HEK293 (cell line): ENCODE measurements around the gene CLTCL1.

Source experiments
- CTCF ChIA-PET: fragments of 350-600 bp; formaldehyde crosslinking; extraction: SDS; loops from one replicate; lab custom pipeline; 2021; ENCODE audit warnings: antibody characterized with exemption; lab: Yijun Ruan, JAX
- POLR2A ChIA-PET: fragments of 300-600 bp; formaldehyde crosslinking; extraction: SDS; loops from one replicate; lab custom pipeline; 2020; ENCODE audit warnings: antibody characterized with exemption, inconsistent platforms; lab: Yijun Ruan, JAX
- H3K27ac ChIP-seq: fragments of 200-500 bp; sonication (Bioruptor generic); 2 replicates; pipeline ENCODE4 v1.5.1; 2014; ENCODE audit warnings: low read depth, low read length, control low read depth, inconsistent platforms; ENCODE audit errors: extremely low read depth
- H3K36me3 ChIP-seq, 2 experiments: fragments of 200-500 bp in 1 of 2; sonication (Bioruptor generic) in 1 of 2; 1 replicate in 1 of 2; 2 replicates in 1 of 2; pipeline ENCODE4 v1.5.1; 2014 to 2017; ENCODE audit warnings: inconsistent platforms in 2 of 2, low read length in 2 of 2; ENCODE audit not compliant: control insufficient read depth in 2 of 2, insufficient read depth in 1 of 2
- H3K4me1 ChIP-seq: fragments of 200-500 bp; sonication (Bioruptor generic); 2 replicates; pipeline ENCODE4 v1.5.1; 2014; ENCODE audit warnings: mild to moderate bottlenecking, low read length, inconsistent platforms; ENCODE audit not compliant: control insufficient read depth, insufficient read depth
- H3K4me3 ChIP-seq: 2 replicates; pipeline ENCODE4 v1.5.1; 2011; ENCODE audit warnings: low read depth, mild to moderate bottlenecking, control low read depth, low read length, moderate library complexity
- H3K9me3 ChIP-seq: fragments of 200-500 bp; sonication (Bioruptor generic); 2 replicates; pipeline ENCODE4 v1.5.1; 2014; ENCODE audit warnings: low read depth, low read length, inconsistent platforms; ENCODE audit not compliant: control insufficient read depth, insufficient read depth
- BCL11A ChIP-seq: fragments of 450-650 bp; formaldehyde crosslinking; IDR thresholded peaks from 2 replicates; pipeline ENCODE4 v1.5.1; 2016; ENCODE audit warnings: low read depth, missing biosample characterization, missing genetic modification characterization
- FEZF1 ChIP-seq: fragments of 450-650 bp; formaldehyde crosslinking; IDR thresholded peaks from 2 replicates; pipeline ENCODE4 v1.5.1; 2016; ENCODE audit warnings: missing biosample characterization, missing genetic modification characterization
- HIC1 ChIP-seq: fragments of 450-650 bp; formaldehyde crosslinking; IDR thresholded peaks from 2 replicates; pipeline ENCODE4 v1.5.1; 2016; ENCODE audit warnings: missing biosample characterization, missing genetic modification characterization
- INSM2 ChIP-seq: fragments of 450-650 bp; formaldehyde crosslinking; IDR thresholded peaks from 2 replicates; pipeline ENCODE4 v1.5.1; 2016; ENCODE audit warnings: missing biosample characterization, missing genetic modification characterization
- OVOL3 ChIP-seq: fragments of 450-650 bp; formaldehyde crosslinking; IDR thresholded peaks from 2 replicates; pipeline ENCODE4 v1.5.1; 2016; ENCODE audit warnings: missing biosample characterization, missing genetic modification characterization
- TSHZ1 ChIP-seq: fragments of 450-650 bp; formaldehyde crosslinking; IDR thresholded peaks from 2 replicates; pipeline ENCODE4 v1.5.1; 2016; ENCODE audit warnings: missing biosample characterization, missing genetic modification characterization, borderline replicate concordance
- YY1 ChIP-seq: fragments of 450-650 bp; formaldehyde crosslinking; IDR thresholded peaks from 2 replicates; pipeline ENCODE4 v1.5.1; 2018; ENCODE audit warnings: missing biosample characterization, missing genetic modification characterization
- YY2 ChIP-seq: fragments of 450-650 bp; formaldehyde crosslinking; IDR thresholded peaks from 2 replicates; pipeline ENCODE4 v1.5.1; 2016; ENCODE audit warnings: missing biosample characterization, missing genetic modification characterization
- ZBTB10 ChIP-seq: fragments of 450-650 bp; formaldehyde crosslinking; IDR thresholded peaks from 2 replicates; pipeline ENCODE4 v1.5.1; 2016; ENCODE audit warnings: missing biosample characterization, missing genetic modification characterization
- ZBTB11 ChIP-seq: fragments of 450-650 bp; formaldehyde crosslinking; conservative IDR thresholded peaks from 2 replicates; pipeline ENCODE4 v1.5.1; 2016; ENCODE audit warnings: low read depth, missing biosample characterization, missing genetic modification characterization
- ZBTB17 ChIP-seq: fragments of 450-650 bp; formaldehyde crosslinking; IDR thresholded peaks from 2 replicates; pipeline ENCODE4 v1.5.1; 2016; ENCODE audit warnings: missing biosample characterization, missing genetic modification characterization
- ZBTB20 ChIP-seq: fragments of 450-650 bp; formaldehyde crosslinking; IDR thresholded peaks from 2 replicates; pipeline ENCODE4 v1.5.1; 2016; ENCODE audit warnings: missing biosample characterization, missing genetic modification characterization
- ZBTB7A ChIP-seq: fragments of 450-650 bp; formaldehyde crosslinking; IDR thresholded peaks from 2 replicates; pipeline ENCODE4 v1.5.1; 2016; ENCODE audit warnings: low read depth, missing biosample characterization, missing genetic modification characterization
- ZNF140 ChIP-seq: fragments of 450-650 bp; formaldehyde crosslinking; IDR thresholded peaks from 2 replicates; pipeline ENCODE4 v1.5.1; 2016; ENCODE audit warnings: missing biosample characterization, missing genetic modification characterization
- ZNF24 ChIP-seq: fragments of 450-650 bp; formaldehyde crosslinking; IDR thresholded peaks from 2 replicates; pipeline ENCODE4 v1.5.1; 2016; ENCODE audit warnings: missing biosample characterization, missing genetic modification characterization
- ZNF335 ChIP-seq: fragments of 450-650 bp; formaldehyde crosslinking; conservative IDR thresholded peaks from 2 replicates; pipeline ENCODE4 v1.5.1; 2016; ENCODE audit warnings: missing biosample characterization, missing genetic modification characterization
- ZNF391 ChIP-seq: fragments of 450-650 bp; formaldehyde crosslinking; IDR thresholded peaks from 2 replicates; pipeline ENCODE4 v1.5.1; 2016; ENCODE audit warnings: low read depth, missing biosample characterization, missing genetic modification characterization, borderline replicate concordance
- ZNF677 ChIP-seq: fragments of 450-650 bp; IDR thresholded peaks from 2 replicates; pipeline ENCODE4 v1.5.0; 2018; ENCODE audit warnings: missing biosample characterization, mild to moderate bottlenecking, missing genetic modification characterization, moderate library complexity

CLTCL1 gene

GRCh38 chr22:19177164-19178064 is 114.1 kb downstream of the CLTCL1 start:
- ChIA-PET POLR2A (interaction anchor here (0.6 to 3.2 kb wide), 6 partner anchors 29 to 302 kb away, joined by 3 to 26 read pairs (median 12); partner anchors contain the start of genes CDC45, ESS2, HIRA and MRPL40), CTCF (interaction anchor here (0.7 to 3.0 kb wide), 3 partner anchors 33 to 80 kb away, joined by 3 to 18 read pairs (median 5); partner anchors contain the start of gene ESS2)
- Histone ChIP-seq H3K27ac (peak overlapping the region; percentile 84), H3K4me3 (peak overlapping the region; percentile 82), H3K9me3 (no peaks in the 10 kb centered on the region), H3K4me1 (no peaks in the 10 kb centered on the region; the same call in 1 of the 2 replicates), H3K36me3 (peaks cover 0 to 46% of the 10 kb centered on the region in 2 experiments; a peak in 1 of 3 replicates)
- peak; percentile 43 for TF ChIP-seq ZBTB7A (tag by site-specific recombination)
- TF ChIP-seq ZBTB17 (tag by site-specific recombination): 0 out of 2 replicates have a peak, but pooled peaks have one; percentile 10
- no peak for TF ChIP-seq ZNF677 (tag by site-specific recombination)
- TF ChIP-seq INSM2 (tag by site-specific recombination): 0 out of 2 replicates have a peak, but pooled peaks have one; percentile 6
- no peak for TF ChIP-seq ZNF140 (tag by site-specific recombination)
- TF ChIP-seq YY1 (tag by site-specific recombination): peak; percentile 64; the same call in 1 of the 2 replicates
- no peak for TF ChIP-seq TSHZ1 (tag by site-specific recombination)
- TF ChIP-seq ZBTB20 (tag by site-specific recombination): peak; percentile 26
- TF ChIP-seq ZNF335: peak; percentile 75
- TF ChIP-seq OVOL3: 0 out of 2 replicates have a peak, but pooled peaks have one; percentile 7
- no peak for TF ChIP-seq HIC1 (tag by site-specific recombination)
- 0 out of 2 replicates have a peak, but pooled peaks have one; percentile 8 for TF ChIP-seq ZNF391 (tag by site-specific recombination)
- no peak for TF ChIP-seq ZNF24 (tag by site-specific recombination)
- peak; percentile 42; the same call in 1 of the 2 replicates for TF ChIP-seq YY2 (tag by site-specific recombination)
- 0 out of 2 replicates have a peak, but pooled peaks have one; percentile 14 for TF ChIP-seq ZBTB10 (tag by site-specific recombination)
- TF ChIP-seq BCL11A (tag by site-specific recombination): 0 out of 2 replicates have a peak, but pooled peaks have one; percentile 6
- peak; percentile 60 for TF ChIP-seq FEZF1 (tag by site-specific recombination)
- TF ChIP-seq ZBTB11 (tag by site-specific recombination): peak; percentile 44; the same call in 1 of the 2 replicates
